ENCODE data around the gene PTCHD4.

PTCHD4 gene

GRCh38 chr6:48116699-48117645 is 6.0 kb upstream of the PTCHD4 start:
- Histone ChIP-seq H4K91ac (ENCODE audit: low read length) (no peak overlapping the region), H2AFZ (ENCODE audit: low read depth, low read length) (no peak overlapping the region), H3K4me3 (ENCODE audit: insufficient read depth in 1 of 2, low read depth in 1 of 2, low read length in 2 of 2) (no peak overlapping the region), H3K9ac (ENCODE audit: low read length) (no peak overlapping the region), H2BK5ac (ENCODE audit: low read depth, low read length, poor library complexity, severe bottlenecking) (no peak overlapping the region), H2BK15ac (ENCODE audit: low read depth, poor library complexity, severe bottlenecking) (no peak overlapping the region), H3K27me3 (ENCODE audit: control insufficient read depth in 1 of 2, insufficient read depth in 1 of 2, low read length in 2 of 2) (no peaks in the 10 kb centered on the region), H2AK5ac (ENCODE audit: low read length, severe bottlenecking) (no peak overlapping the region), H3K27ac (ENCODE audit: low read length, poor library complexity, severe bottlenecking) (no peak overlapping the region), H3K9me3 (ENCODE audit: control insufficient read depth, low read length) (no peaks in the 10 kb centered on the region), H2BK12ac (ENCODE audit: low read length in 2 of 2) (no peak overlapping the region), H2BK120ac (ENCODE audit: low read depth, low read length) (no peak overlapping the region), H3K4ac (ENCODE audit: low read depth in 1 of 2, low read length in 2 of 2) (no peak overlapping the region), H3K14ac (ENCODE audit: low read length in 2 of 2) (no peak overlapping the region), H3K23ac (ENCODE audit: low read length in 2 of 2) (no peak overlapping the region), H3K4me2 (ENCODE audit: low read length, poor library complexity, severe bottlenecking) (no peak overlapping the region), H3K18ac (ENCODE audit: low read depth in 1 of 2, low read length in 2 of 2) (no peak overlapping the region), H3K4me1 (ENCODE audit: control insufficient read depth, insufficient read depth, low read depth, low read length) (no peaks in the 10 kb centered on the region), H4K8ac (ENCODE audit: low read length) (no peak overlapping the region), H3K36me3 (ENCODE audit: control insufficient read depth in 1 of 2, insufficient read depth in 2 of 2, low read depth in 1 of 2, low read length in 2 of 2) (no peaks in the 10 kb centered on the region), H3K79me1 (replicated peaks; ENCODE audit: low read length, poor library complexity, severe bottlenecking) (no peaks in the 10 kb centered on the region)
- no peak for DNase-seq
- 90% methylated on average over 3 of the region's 3 CpGs for WGBS

- Histone ChIP-seq H3K4me3 (ENCODE audit: insufficient read depth in 1 of 2, low read depth in 1 of 2, low read length in 2 of 2) (no peak overlapping the region), H3K36me3 (ENCODE audit: control insufficient read depth in 1 of 2, insufficient read depth in 2 of 2, low read depth in 1 of 2, low read length in 2 of 2) (no peaks in the 10 kb centered on the region), H3K4me1 (ENCODE audit: control insufficient read depth, insufficient read depth, low read depth, low read length) (no peaks in the 10 kb centered on the region), H3K27me3 (ENCODE audit: control insufficient read depth in 1 of 2, insufficient read depth in 1 of 2, low read length in 2 of 2) (no peaks in the 10 kb centered on the region), H4K8ac (ENCODE audit: low read length) (no peak overlapping the region), H2BK5ac (ENCODE audit: low read depth, low read length, poor library complexity, severe bottlenecking) (no peak overlapping the region), H3K4me2 (ENCODE audit: low read length, poor library complexity, severe bottlenecking) (no peak overlapping the region), H2BK120ac (ENCODE audit: low read depth, low read length) (no peak overlapping the region), H2AK5ac (ENCODE audit: low read length, severe bottlenecking) (no peak overlapping the region), H2AFZ (ENCODE audit: low read depth, low read length) (peak overlapping the region; percentile 23), H4K91ac (ENCODE audit: low read length) (no peak overlapping the region), H3K27ac (ENCODE audit: low read length, poor library complexity, severe bottlenecking) (no peak overlapping the region), H2BK15ac (ENCODE audit: low read depth, poor library complexity, severe bottlenecking) (no peak overlapping the region), H3K18ac (ENCODE audit: low read depth in 1 of 2, low read length in 2 of 2) (peak overlapping the region in 1 of 2 experiments; percentile 34), H3K14ac (ENCODE audit: low read length in 2 of 2) (no peak overlapping the region), H3K9ac (ENCODE audit: low read length) (no peak overlapping the region), H3K9me3 (ENCODE audit: control insufficient read depth, low read length) (no peaks in the 10 kb centered on the region), H3K23ac (ENCODE audit: low read length in 2 of 2) (no peak overlapping the region), H3K4ac (ENCODE audit: low read depth in 1 of 2, low read length in 2 of 2) (peak overlapping the region in 1 of 2 experiments; percentile 51), H3K79me1 (replicated peaks; ENCODE audit: low read length, poor library complexity, severe bottlenecking) (no peaks in the 10 kb centered on the region), H2BK12ac (ENCODE audit: low read length in 2 of 2) (peak overlapping the region in 1 of 2 experiments; percentile 63)
- no peak for DNase-seq
- 81% methylated on average over 2 of the region's 2 CpGs for WGBS
These were observed 2.1 kb upstream of the PTCHD4 start for GRCh38 chr6:48113130-48113529.

GRCh38 chr6:48111575-48111974 is 578 bp upstream of the PTCHD4 start:
- Histone ChIP-seq H2BK120ac (ENCODE audit: low read depth, low read length) (no peak overlapping the region), H3K14ac (ENCODE audit: low read length in 2 of 2) (no peak overlapping the region), H3K18ac (ENCODE audit: low read depth in 1 of 2, low read length in 2 of 2) (peak overlapping the region in 1 of 2 experiments; percentile 54), H3K9me3 (ENCODE audit: control insufficient read depth, low read length) (no peaks in the 10 kb centered on the region), H3K27ac (ENCODE audit: low read length, poor library complexity, severe bottlenecking) (no peak overlapping the region), H2AFZ (ENCODE audit: low read depth, low read length) (no peak overlapping the region), H4K91ac (ENCODE audit: low read length) (no peak overlapping the region), H3K4me2 (ENCODE audit: low read length, poor library complexity, severe bottlenecking) (no peak overlapping the region), H2BK5ac (ENCODE audit: low read depth, low read length, poor library complexity, severe bottlenecking) (no peak overlapping the region), H3K79me1 (replicated peaks; ENCODE audit: low read length, poor library complexity, severe bottlenecking) (no peaks in the 10 kb centered on the region), H3K4ac (ENCODE audit: low read depth in 1 of 2, low read length in 2 of 2) (no peak overlapping the region), H4K8ac (ENCODE audit: low read length) (no peak overlapping the region), H3K4me3 (ENCODE audit: insufficient read depth in 1 of 2, low read depth in 1 of 2, low read length in 2 of 2) (peak overlapping the region in 1 of 2 experiments; percentile 80), H3K4me1 (ENCODE audit: control insufficient read depth, insufficient read depth, low read depth, low read length) (no peaks in the 10 kb centered on the region), H3K36me3 (ENCODE audit: control insufficient read depth in 1 of 2, insufficient read depth in 2 of 2, low read depth in 1 of 2, low read length in 2 of 2) (no peaks in the 10 kb centered on the region), H2AK5ac (ENCODE audit: low read length, severe bottlenecking) (peak overlapping the region; percentile 14), H3K27me3 (ENCODE audit: control insufficient read depth in 1 of 2, insufficient read depth in 1 of 2, low read length in 2 of 2) (no peaks in the 10 kb centered on the region), H2BK15ac (ENCODE audit: low read depth, poor library complexity, severe bottlenecking) (no peak overlapping the region), H3K23ac (ENCODE audit: low read length in 2 of 2) (no peak overlapping the region), H2BK12ac (ENCODE audit: low read length in 2 of 2) (no peak overlapping the region), H3K9ac (ENCODE audit: low read length) (peak overlapping the region; percentile 96)
- DNase-seq = peak; percentile 47
- 59% methylated on average over 1 of the region's 1 CpG for WGBS

- peak overlapping the region; percentile 40 to 73 for H3K18ac ChIP-seq (ENCODE audit: low read depth in 1 of 2, low read length in 2 of 2)
- H4K91ac ChIP-seq (ENCODE audit: low read length) = no peak overlapping the region
- H3K9me3 ChIP-seq (ENCODE audit: control insufficient read depth, low read length) = no peaks in the 10 kb centered on the region
- no peak overlapping the region for H3K23ac ChIP-seq (ENCODE audit: low read length in 2 of 2)
- no peak overlapping the region for H2AFZ ChIP-seq (ENCODE audit: low read depth, low read length)
- H3K4ac ChIP-seq (ENCODE audit: low read depth in 1 of 2, low read length in 2 of 2) = no peak overlapping the region
- peak overlapping the region; percentile 45 for H2BK5ac ChIP-seq (ENCODE audit: low read depth, low read length, poor library complexity, severe bottlenecking)
- peak overlapping the region in 1 of 2 experiments; percentile 80 for H3K4me3 ChIP-seq (ENCODE audit: insufficient read depth in 1 of 2, low read depth in 1 of 2, low read length in 2 of 2)
- H3K4me1 ChIP-seq (ENCODE audit: control insufficient read depth, insufficient read depth, low read depth, low read length) = no peaks in the 10 kb centered on the region
- H2BK15ac ChIP-seq (ENCODE audit: low read depth, poor library complexity, severe bottlenecking) = no peak overlapping the region
- no peaks in the 10 kb centered on the region for H3K36me3 ChIP-seq (ENCODE audit: control insufficient read depth in 1 of 2, insufficient read depth in 2 of 2, low read depth in 1 of 2, low read length in 2 of 2)
- H2BK12ac ChIP-seq (ENCODE audit: low read length in 2 of 2) = peak overlapping the region; percentile 20 to 23
- H4K8ac ChIP-seq (ENCODE audit: low read length) = no peak overlapping the region
- no peaks in the 10 kb centered on the region for H3K79me1 ChIP-seq (replicated peaks; ENCODE audit: low read length, poor library complexity, severe bottlenecking)
- H3K27ac ChIP-seq (ENCODE audit: low read length, poor library complexity, severe bottlenecking) = peak overlapping the region; percentile 62
- DNase-seq = no peak
- H2BK120ac ChIP-seq (ENCODE audit: low read depth, low read length) = peak overlapping the region; percentile 86
- peak overlapping the region; percentile 96 for H3K9ac ChIP-seq (ENCODE audit: low read length)
- WGBS = 49% methylated on average over 2 of the region's 2 CpGs
- no peaks in the 10 kb centered on the region for H3K27me3 ChIP-seq (ENCODE audit: control insufficient read depth in 1 of 2, insufficient read depth in 1 of 2, low read length in 2 of 2)
- H3K4me2 ChIP-seq (ENCODE audit: low read length, poor library complexity, severe bottlenecking) = peak overlapping the region; percentile 12
- H2AK5ac ChIP-seq (ENCODE audit: low read length, severe bottlenecking) = peak overlapping the region; percentile 31
- no peak overlapping the region for H3K14ac ChIP-seq (ENCODE audit: low read length in 2 of 2)
These were observed 408 bp downstream of the PTCHD4 start for GRCh38 chr6:48110436-48111142.

Data from mesenchymal stem cell (in vitro differentiated cells and primary cell).